Measurements from ENCODE around the gene HACE1.

GRCh38 chr6:104686550-104687175 lies 173.1 kb downstream of the HACE1 start:
- no peak for TF ChIP-seq CSRNP3 (CRISPR knock-in tag; IDR thresholded peaks at IDR 0.05)
- no peak for TF ChIP-seq GLIS3 (CRISPR knock-in tag; IDR thresholded peaks at IDR 0.05)
- no peak for TF ChIP-seq ZFP3 (CRISPR knock-in tag; IDR thresholded peaks at IDR 0.05)
- TF ChIP-seq CREB5 (CRISPR knock-in tag; IDR thresholded peaks at IDR 0.05; ENCODE audit: low read depth), result no peak
- TF ChIP-seq PPARA (CRISPR knock-in tag; IDR thresholded peaks at IDR 0.05; ENCODE audit: borderline replicate concordance), result no peak

Data from SK-N-SH treated with all-trans-retinoic acid at 6 μM for 48 hours (cell line).